MCF 10A (cell line): ENCODE measurements around the gene NOB1. TPM values are rescaled to one million over a fixed set of nuclear protein-coding genes. Genes with fewer than 3 reads are reported as not detected.

Source experiments
- BruUV-seq: library from RNA; stranded (reverse); fragments of 400-500 nt; replicated peaks from 2 replicates; lab custom pipeline; 2021; lab: Mats Ljungman, UMichigan
- CTCF ChIA-PET: fragments of 300-600 bp; sonication (Branson Sonifier 250); formaldehyde crosslinking; extraction: SDS; loops from one replicate; lab custom pipeline; 2021; ENCODE audit warnings: antibody characterized with exemption, inconsistent platforms; lab: Yijun Ruan, JAX
- POLR2A ChIA-PET: fragments of 300-600, 350-650 bp; sonication (Branson Sonifier 250); formaldehyde crosslinking; extraction: SDS; loops from one replicate; lab custom pipeline; 2020; ENCODE audit warnings: antibody characterized with exemption, inconsistent platforms; lab: Yijun Ruan, JAX
- DNase-seq: peaks from one replicate; pipeline ENCODE4 v3.0.0-alpha.2; 2018; ENCODE audit not compliant: unreplicated experiment
- H3K27ac Mint-ChIP-seq: one replicate; pipeline ENCODE4 v1.8.0; 2022; ENCODE audit warnings: mild to moderate bottlenecking, low read depth, mixed read lengths; ENCODE audit not compliant: unreplicated experiment
- H3K27me3 Mint-ChIP-seq: one replicate; pipeline ENCODE4 v1.8.0; 2022; ENCODE audit warnings: mixed read lengths; ENCODE audit not compliant: insufficient read depth, unreplicated experiment
- H3K36me3 Mint-ChIP-seq: one replicate; pipeline ENCODE4 v1.8.0; 2022; ENCODE audit warnings: mild to moderate bottlenecking, moderate library complexity, mixed read lengths; ENCODE audit not compliant: insufficient read depth, unreplicated experiment
- H3K4me1 Mint-ChIP-seq: one replicate; pipeline ENCODE4 v1.8.0; 2022; ENCODE audit warnings: mixed read lengths; ENCODE audit not compliant: insufficient read depth, unreplicated experiment
- H3K4me3 Mint-ChIP-seq: one replicate; pipeline ENCODE4 v1.8.0; 2022; ENCODE audit warnings: mild to moderate bottlenecking, moderate library complexity, mixed read lengths; ENCODE audit not compliant: unreplicated experiment
- H3K9me3 Mint-ChIP-seq: one replicate; pipeline ENCODE4 v1.8.0; 2022; ENCODE audit warnings: mixed read lengths; ENCODE audit not compliant: unreplicated experiment
- CTCF ChIP-seq: fragments of 200-600 bp; IDR thresholded peaks from one replicate; pipeline ENCODE4 v1.8.0; 2022; ENCODE audit warnings: antibody characterized with exemption, mild to moderate bottlenecking; ENCODE audit not compliant: unreplicated experiment
- intact Hi-C: fragments of 100-400 bp; cut with micrococcal nuclease; formaldehyde crosslinking; loops from 2 replicates; pipeline ENCODE4 v1.14.1; 2022
- total RNA-seq: library from RNA; stranded (reverse); gene quantifications from 2 replicates; pipeline ENCODE4 v1.2.3, GENCODE V29; 2022

The NOB1 gene
- total RNA-seq, 1 experiment from 2014 or later: 110 TPM

DNA sequence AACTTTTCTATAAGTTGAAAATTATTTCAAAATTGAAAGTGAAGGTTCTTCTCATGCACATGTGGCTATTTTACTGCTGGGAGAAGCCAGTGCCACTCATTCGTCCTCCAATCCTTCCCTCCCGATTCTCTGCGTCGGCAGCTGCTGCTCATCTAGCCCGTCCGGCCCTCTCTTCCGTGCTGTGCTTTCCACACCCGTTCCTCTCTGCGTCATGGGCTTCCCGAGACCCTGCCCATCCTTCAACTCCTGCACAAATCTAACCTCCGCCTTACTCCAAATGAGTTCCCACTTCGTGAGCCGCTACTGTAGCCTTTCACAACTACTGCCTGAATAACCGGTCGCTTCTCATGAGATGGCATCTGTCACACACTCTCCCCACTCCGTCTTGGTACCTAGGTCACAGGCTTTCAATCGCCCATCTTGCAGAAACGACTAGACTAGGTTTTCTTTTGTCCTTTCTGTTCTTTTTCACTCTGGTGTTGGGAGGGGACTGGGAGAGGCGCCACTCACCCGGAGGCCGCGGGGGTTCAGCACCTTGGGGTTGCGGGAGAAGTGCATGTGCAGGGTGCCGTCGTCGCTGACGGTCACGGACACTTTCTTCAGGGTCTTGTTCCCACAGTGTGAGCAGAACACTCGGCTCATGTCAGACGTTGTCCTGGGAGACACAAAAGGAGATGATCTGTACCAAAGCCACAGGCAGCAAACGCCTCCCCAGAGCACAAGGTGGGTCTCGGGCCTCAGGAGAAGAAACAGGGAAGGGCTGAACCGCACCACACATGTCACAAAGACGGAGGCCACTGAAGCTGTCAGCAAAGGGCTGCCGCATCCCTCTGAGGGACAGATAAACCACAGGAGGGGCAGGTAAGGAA lies 10.1 kb downstream of the NOB1 start:
- H3K27me3 Mint-ChIP-seq: no peaks in the 10 kb centered on the region
- H3K36me3 Mint-ChIP-seq: peaks cover 95% of the 10 kb centered on the region
- ChIA-PET CTCF (interaction anchor here (1.0 to 2.6 kb wide), 2 partner anchors 10 to 18 kb away, joined by 3 to 9 read pairs; partner anchors contain the start of genes NOB1 and NQO1), POLR2A (interaction anchor here (0.8 to 1.5 kb wide), 2 partner anchors 10 to 18 kb away, joined by 5 to 9 read pairs; partner anchors contain the start of genes NOB1 and NQO1)
- no TSS peak for BruUV-seq
- no peak overlapping the region for H3K27ac Mint-ChIP-seq
- DNase-seq: no peak
- no peak for TF ChIP-seq CTCF
- H3K4me1 Mint-ChIP-seq: peaks cover 11% of the 10 kb centered on the region
- H3K4me3 Mint-ChIP-seq: no peak overlapping the region
- H3K9me3 Mint-ChIP-seq: no peaks in the 10 kb centered on the region
- intact Hi-C loops: no loop called here

DNA sequence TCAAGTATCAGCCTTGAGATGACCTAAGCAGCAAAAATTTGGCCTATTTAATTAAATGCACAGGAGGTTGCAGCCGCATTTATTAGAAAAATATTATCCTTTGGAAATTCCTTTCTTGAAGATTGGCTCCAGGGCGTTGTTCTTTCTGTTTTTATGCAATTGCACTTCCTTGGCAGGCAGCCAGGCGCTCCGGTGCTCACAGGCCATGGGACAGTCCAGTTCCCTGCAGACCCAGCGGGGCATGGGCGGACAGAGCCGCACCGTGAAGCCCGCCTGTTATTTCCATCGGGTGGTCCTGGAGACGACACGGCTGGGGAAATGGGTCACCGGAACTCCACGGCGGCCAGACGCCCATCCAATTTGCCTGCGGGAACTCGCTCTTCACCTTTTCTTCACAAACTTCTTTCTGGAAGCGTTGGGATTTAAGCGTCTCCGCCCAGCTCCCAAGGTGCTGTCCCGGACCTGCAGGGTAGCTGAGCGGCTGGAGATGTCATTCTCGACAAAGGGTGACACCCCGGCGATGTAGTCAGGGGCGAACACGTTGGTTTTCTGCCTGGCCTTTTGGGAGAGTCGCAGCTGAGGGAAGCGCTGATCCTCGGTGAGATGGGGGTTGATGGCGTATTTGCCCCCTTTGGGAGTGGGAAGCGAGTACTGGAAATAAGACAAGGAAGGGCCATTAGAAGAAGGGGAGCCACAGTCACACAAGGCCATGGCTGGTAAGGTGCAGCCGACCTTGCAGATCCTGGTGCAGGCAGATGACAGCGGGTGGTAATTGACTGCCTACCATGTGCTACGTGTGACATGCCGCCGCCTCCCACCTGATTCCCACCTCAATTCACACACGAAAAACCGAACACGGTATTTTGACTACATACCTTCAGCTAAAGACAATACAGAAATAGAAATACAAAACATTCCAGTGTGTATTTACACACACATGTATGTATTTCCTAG lies 12.5 kb downstream of the NOB1 start:
- BruUV-seq: TSS peak; percentile 75
- TF ChIP-seq CTCF: no peak
- POLR2A ChIA-PET: interaction anchor here (0.7 to 5.2 kb wide), 8 partner anchors 11 to 294 kb away, joined by 3 to 63 read pairs (median 7); partner anchors contain the start of genes NOB1, NQO1 and WWP2
- Mint-ChIP-seq H3K27me3 (no peaks in the 10 kb centered on the region), H3K4me1 (peaks cover 11% of the 10 kb centered on the region), H3K27ac (no peak overlapping the region), H3K4me3 (no peak overlapping the region), H3K36me3 (peaks cover 83% of the 10 kb centered on the region), H3K9me3 (no peaks in the 10 kb centered on the region)
- CTCF ChIA-PET: interaction anchor here (0.6 to 2.1 kb wide), 6 partner anchors 9 to 33 kb away, joined by 3 to 11 read pairs (median 5); partner anchors contain the start of genes NOB1 and NQO1
- intact Hi-C loops: no loop called here
- peak; percentile 91 for DNase-seq

DNA sequence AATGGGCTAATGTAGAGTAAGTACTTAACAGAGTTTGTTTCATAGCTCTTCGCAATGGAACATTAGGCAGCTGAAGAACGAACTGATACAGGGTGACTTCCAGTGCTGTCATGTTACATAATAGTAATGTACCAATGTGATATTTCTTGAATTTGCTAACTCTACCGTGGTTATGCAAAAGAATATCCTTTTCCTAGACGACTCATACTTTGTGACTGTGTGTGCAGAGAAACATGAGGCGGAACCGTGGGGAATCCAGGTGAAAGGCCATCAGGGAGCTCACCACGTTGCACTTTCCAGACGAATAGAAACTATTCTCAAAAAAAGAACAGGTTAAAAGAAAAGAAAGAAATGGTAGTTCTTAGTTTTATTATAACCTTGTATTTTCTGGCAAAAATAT lies 13.2 kb downstream of the NOB1 start:
- CTCF ChIA-PET: interaction anchor here (0.6 to 2.1 kb wide), 8 partner anchors 10 to 35 kb away, joined by 3 to 11 read pairs (median 4); partner anchors contain the start of genes NOB1 and NQO1
- H3K36me3 Mint-ChIP-seq: peaks cover 76% of the 10 kb centered on the region
- no peaks in the 10 kb centered on the region for H3K9me3 Mint-ChIP-seq
- H3K4me3 Mint-ChIP-seq: no peak overlapping the region
- H3K27ac Mint-ChIP-seq: no peak overlapping the region
- DNase-seq: peak; percentile 55
- H3K4me1 Mint-ChIP-seq: peaks cover 11% of the 10 kb centered on the region
- no TSS peak for BruUV-seq
- H3K27me3 Mint-ChIP-seq: no peaks in the 10 kb centered on the region
- intact Hi-C loops: no loop called here
- POLR2A ChIA-PET: interaction anchor here (0.7 to 5.2 kb wide), 7 partner anchors 10 to 293 kb away, joined by 3 to 63 read pairs (median 7); partner anchors contain the start of genes NOB1, NQO1 and WWP2
- no peak for TF ChIP-seq CTCF
